Lower leg skin (tissue), 4 donors: ENCODE measurements around the gene JARID2. TPM values are rescaled to one million over a fixed set of nuclear protein-coding genes. Genes with fewer than 3 reads are reported as not detected.

Source experiments
- DNase-seq, 2 donors: peaks; one replicate each; pipeline ENCODE4 v3.0.0-alpha.2; 2019; ENCODE audit warnings: low spot score in 2 of 2
- H3K4me3 ChIP-seq: fragments of 200-600 bp; sonication (generic); 2 replicates; pipeline ENCODE4 v1.5.1; 2017; ENCODE audit warnings: mild to moderate bottlenecking, low read depth; ENCODE audit not compliant: poor library complexity, severe bottlenecking
- POLR2A ChIP-seq, 2 donors: fragments of 450-650 bp; IDR thresholded peaks; one replicate each; pipeline ENCODE4 v1.6.1; 2016 to 2017; ENCODE audit warnings: antibody characterized with exemption in 2 of 2, mild to moderate bottlenecking in 1 of 2, moderate library complexity in 1 of 2
- WGBS, 2 donors: methylation state at CpG; one replicate each; pipeline ENCODE4 v1.1.5; 2018; 5-methylcytosine and 5-hydroxymethylcytosine counted together
- intact Hi-C: fragments of 100-400 bp; cut with DNase I; formaldehyde crosslinking; loops from one replicate; pipeline ENCODE4 v1.15.0; 2023; ENCODE audit warnings: low total_unique reads
- total RNA-seq, 4 donors: library from RNA; depleted of rRNA; stranded (reverse); fragments of >200 nt; gene quantifications; one replicate each; pipeline ENCODE4 v1.1.0, GENCODE V29; 2016
- TF ChIP-seq, protein P1 (sequence below), 3 donors: fragments of 450-650 bp; IDR thresholded peaks; one replicate each; pipeline ENCODE4 v1.5.1; 2016; ENCODE audit warnings: antibody characterized with exemption in 3 of 3, mild to moderate bottlenecking in 3 of 3, moderate library complexity in 2 of 3

The JARID2 gene
- total RNA-seq, 4 donors from 2014 or later = 17.9 to 24.2 (median 21.6) TPM

GRCh38 chr6:15562977-15563376, 317.1 kb downstream of the JARID2 start:
- no peak for TF ChIP-seq POLR2A (IDR thresholded peaks at IDR 0.05)
- TF ChIP-seq, protein P1, sequence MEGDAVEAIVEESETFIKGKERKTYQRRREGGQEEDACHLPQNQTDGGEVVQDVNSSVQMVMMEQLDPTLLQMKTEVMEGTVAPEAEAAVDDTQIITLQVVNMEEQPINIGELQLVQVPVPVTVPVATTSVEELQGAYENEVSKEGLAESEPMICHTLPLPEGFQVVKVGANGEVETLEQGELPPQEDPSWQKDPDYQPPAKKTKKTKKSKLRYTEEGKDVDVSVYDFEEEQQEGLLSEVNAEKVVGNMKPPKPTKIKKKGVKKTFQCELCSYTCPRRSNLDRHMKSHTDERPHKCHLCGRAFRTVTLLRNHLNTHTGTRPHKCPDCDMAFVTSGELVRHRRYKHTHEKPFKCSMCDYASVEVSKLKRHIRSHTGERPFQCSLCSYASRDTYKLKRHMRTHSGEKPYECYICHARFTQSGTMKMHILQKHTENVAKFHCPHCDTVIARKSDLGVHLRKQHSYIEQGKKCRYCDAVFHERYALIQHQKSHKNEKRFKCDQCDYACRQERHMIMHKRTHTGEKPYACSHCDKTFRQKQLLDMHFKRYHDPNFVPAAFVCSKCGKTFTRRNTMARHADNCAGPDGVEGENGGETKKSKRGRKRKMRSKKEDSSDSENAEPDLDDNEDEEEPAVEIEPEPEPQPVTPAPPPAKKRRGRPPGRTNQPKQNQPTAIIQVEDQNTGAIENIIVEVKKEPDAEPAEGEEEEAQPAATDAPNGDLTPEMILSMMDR (IDR thresholded peaks at IDR 0.05) = no peak
- no peak for DNase-seq
- no peak overlapping the region for H3K4me3 ChIP-seq
- 86 to 91% methylated on average over 1 of the region's 1 CpG for WGBS, 2 donors
- intact Hi-C loops = no loop called here

- intact Hi-C loops = no loop called here
- WGBS, 2 donors = 79 to 81% methylated on average over 17 of the region's 17 CpGs
- TF ChIP-seq, protein P1 (IDR thresholded peaks at IDR 0.05) = no peak
- no peak for TF ChIP-seq POLR2A (IDR thresholded peaks at IDR 0.05)
- DNase-seq = no peak
- no peak overlapping the region for H3K4me3 ChIP-seq
These were observed 323.4 kb downstream of the JARID2 start for GRCh38 chr6:15569035-15569995.

- DNase-seq = no peak
- no peak overlapping the region for H3K4me3 ChIP-seq
- TF ChIP-seq POLR2A (IDR thresholded peaks at IDR 0.05) = no peak
- TF ChIP-seq, protein P1 (IDR thresholded peaks at IDR 0.05) = no peak
- WGBS, 2 donors = 90 to 93% methylated on average over 2 of the region's 2 CpGs
- intact Hi-C loops = no loop called here
These were observed 324.3 kb downstream of the JARID2 start for GRCh38 chr6:15570171-15570570.
